Osteoblast (primary cell): ENCODE data around the gene TRIM29. TPM values are rescaled to one million over a fixed set of nuclear protein-coding genes. Genes with fewer than 3 reads are reported as not detected.

Experiments
- DNase-seq: peaks from one replicate; pipeline ENCODE4 v3.0.0; 2011; ENCODE audit warnings: low spot score, mixed read lengths; ENCODE audit not compliant: insufficient read length; ENCODE audit errors: missing footprints
- H2AFZ ChIP-seq: 2 replicates; pipeline ENCODE4 v1.6.0; 2011; ENCODE audit warnings: mild to moderate bottlenecking, low read length
- H3K27ac ChIP-seq: 2 replicates; pipeline ENCODE4 v1.5.1; 2011; ENCODE audit warnings: mild to moderate bottlenecking, low read depth, low read length, moderate library complexity
- H3K27me3 ChIP-seq: 2 replicates; pipeline ENCODE4 v1.6.0; 2012; ENCODE audit warnings: mild to moderate bottlenecking, control low read depth, inconsistent platforms, low read length, moderate library complexity; ENCODE audit not compliant: insufficient read depth
- H3K36me3 ChIP-seq: 2 replicates; pipeline ENCODE4 v1.5.1; 2011; ENCODE audit warnings: mild to moderate bottlenecking, low read length, control low read depth, moderate library complexity; ENCODE audit not compliant: insufficient read depth
- H3K4me1 ChIP-seq: 2 replicates; pipeline ENCODE4 v1.5.1; 2011; ENCODE audit warnings: mild to moderate bottlenecking, low read length, control low read depth, moderate library complexity; ENCODE audit not compliant: insufficient read depth
- H3K4me2 ChIP-seq: 2 replicates; pipeline ENCODE4 v1.6.0; 2011; ENCODE audit warnings: mild to moderate bottlenecking, low read length; ENCODE audit not compliant: insufficient read depth
- H3K4me3 ChIP-seq: fragments of 200-600 bp; sonication (generic); 3 replicates; pipeline ENCODE4 v1.5.1; 2012; ENCODE audit warnings: mild to moderate bottlenecking, low read length, inconsistent platforms; ENCODE audit not compliant: insufficient read depth
- H3K79me2 ChIP-seq: 2 replicates; pipeline ENCODE4 v1.6.0; 2012; ENCODE audit warnings: mild to moderate bottlenecking, low read length, control low read depth, inconsistent platforms; ENCODE audit not compliant: insufficient read depth
- H3K9me3 ChIP-seq: 2 replicates; pipeline ENCODE4 v1.5.1; 2011; ENCODE audit warnings: low read depth, low read length, control low read depth
- H4K20me1 ChIP-seq: 2 replicates; pipeline ENCODE4 v1.6.0; 2012; ENCODE audit warnings: mild to moderate bottlenecking, low read length, control low read depth; ENCODE audit not compliant: insufficient read depth
- CTCF ChIP-seq: IDR thresholded peaks from 2 replicates; pipeline ENCODE4 v1.5.1; 2011; ENCODE audit warnings: mild to moderate bottlenecking, low read depth, low read length, moderate library complexity; ENCODE audit errors: extremely low read depth
- total RNA-seq: library from RNA; depleted of rRNA; stranded (reverse); fragments of >200 nt; gene quantifications from 2 replicates; pipeline ENCODE4 v1.2.3, GENCODE V29; 2012

Gene TRIM29
- total RNA-seq, 1 donor, result 0.36 TPM

DNA sequence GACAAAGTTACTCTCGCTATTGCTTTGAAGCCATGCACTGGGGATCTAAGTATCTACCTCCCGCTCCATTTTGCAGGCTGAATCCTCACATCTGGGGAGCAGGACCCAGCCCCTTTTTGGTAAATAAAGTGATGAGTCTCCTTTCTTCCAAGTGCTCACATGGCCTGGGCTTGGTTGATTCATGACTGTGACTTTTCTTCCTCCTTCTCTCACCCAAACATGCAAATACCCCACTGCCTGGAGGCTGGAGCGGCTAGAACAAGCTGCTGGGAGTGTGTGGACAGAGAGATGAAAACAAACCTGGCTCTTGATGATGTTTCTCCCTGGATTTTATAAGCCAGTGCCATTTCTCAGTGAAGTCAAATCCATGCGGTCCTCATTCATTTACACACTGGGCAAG, 72.7 kb downstream of the TRIM29 start:
- H3K27me3 ChIP-seq, result peaks cover 9% of the 10 kb centered on the region
- no peaks in the 10 kb centered on the region for H3K4me1 ChIP-seq
- no peaks in the 10 kb centered on the region for H4K20me1 ChIP-seq
- TF ChIP-seq CTCF, result no peak
- no peaks in the 10 kb centered on the region for H3K79me2 ChIP-seq
- H3K27ac ChIP-seq, result no peak overlapping the region
- H3K9me3 ChIP-seq, result no peaks in the 10 kb centered on the region
- no peak overlapping the region for H3K4me2 ChIP-seq
- no peak overlapping the region for H3K4me3 ChIP-seq
- DNase-seq, result no peak
- no peak overlapping the region for H2AFZ ChIP-seq
- no peaks in the 10 kb centered on the region for H3K36me3 ChIP-seq

- H2AFZ ChIP-seq, result no peak overlapping the region
- no peaks in the 10 kb centered on the region for H3K4me1 ChIP-seq
- no peak overlapping the region for H3K27ac ChIP-seq
- no peaks in the 10 kb centered on the region for H3K36me3 ChIP-seq
- H3K27me3 ChIP-seq, result peaks cover 12% of the 10 kb centered on the region
- no peaks in the 10 kb centered on the region for H3K79me2 ChIP-seq
- TF ChIP-seq CTCF, result no peak
- no peak overlapping the region for H3K4me3 ChIP-seq
- DNase-seq, result no peak
- H3K4me2 ChIP-seq, result no peak overlapping the region
- H3K9me3 ChIP-seq, result no peaks in the 10 kb centered on the region
- H4K20me1 ChIP-seq, result no peaks in the 10 kb centered on the region
Observed at GRCh38 chr11:120064341-120064740, 73.6 kb downstream of the TRIM29 start.

DNA sequence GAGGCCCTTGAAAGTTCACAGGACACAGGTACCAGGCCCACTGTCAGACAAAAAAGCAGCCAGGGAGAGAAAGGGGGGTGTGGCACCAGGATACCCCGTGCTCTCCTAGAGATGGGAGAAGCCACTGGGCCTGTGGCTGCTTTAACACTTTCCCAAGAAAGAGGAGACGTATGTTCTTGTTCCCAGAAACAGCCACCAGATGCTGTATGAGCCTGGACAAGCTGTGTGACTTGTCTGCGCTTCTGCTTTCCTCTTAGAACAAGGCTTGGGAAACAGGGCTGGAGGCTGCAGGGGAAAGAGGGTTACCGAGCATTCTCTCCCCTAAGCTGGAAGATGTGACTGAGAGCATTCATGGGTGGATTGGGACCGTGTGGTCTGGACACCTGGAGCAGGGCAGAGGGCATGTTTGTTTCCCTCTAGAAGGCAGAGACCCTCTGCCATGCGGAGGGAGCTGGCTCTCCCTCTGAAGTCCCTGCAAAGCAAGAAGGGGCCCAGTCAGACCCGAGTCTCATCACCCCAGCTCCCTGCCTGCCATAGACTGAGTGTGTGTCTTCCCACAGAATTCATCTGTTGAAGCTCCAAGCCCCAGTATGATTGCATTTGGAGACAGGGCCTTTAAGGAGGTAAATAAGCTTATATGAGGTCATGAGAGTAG, 74.1 kb downstream of the TRIM29 start:
- DNase-seq, result no peak
- Histone ChIP-seq H2AFZ (no peak overlapping the region), H3K4me1 (no peaks in the 10 kb centered on the region)

GRCh38 chr11:120062561-120062930, 75.4 kb downstream of the TRIM29 start:
- H3K4me1 ChIP-seq, result no peaks in the 10 kb centered on the region
- H3K27me3 ChIP-seq, result peaks cover 12% of the 10 kb centered on the region

More for the DNA sequence above, 74.1 kb downstream of the TRIM29 start:
- H3K4me2 ChIP-seq, result no peak overlapping the region
- peaks cover 12% of the 10 kb centered on the region for H3K27me3 ChIP-seq
- no peak overlapping the region for H3K27ac ChIP-seq
- H3K36me3 ChIP-seq, result no peaks in the 10 kb centered on the region
- H3K9me3 ChIP-seq, result no peaks in the 10 kb centered on the region
- no peaks in the 10 kb centered on the region for H4K20me1 ChIP-seq
- TF ChIP-seq CTCF, result no peak
- H3K79me2 ChIP-seq, result no peaks in the 10 kb centered on the region
- H3K4me3 ChIP-seq, result no peak overlapping the region

More at GRCh38 chr11:120062561-120062930, 75.4 kb downstream of the TRIM29 start:
- no peaks in the 10 kb centered on the region for H3K9me3 ChIP-seq
- DNase-seq, result peak; percentile 50
- H4K20me1 ChIP-seq, result no peaks in the 10 kb centered on the region
- H3K36me3 ChIP-seq, result no peaks in the 10 kb centered on the region
- no peak overlapping the region for H3K4me3 ChIP-seq
- H3K27ac ChIP-seq, result no peak overlapping the region
- no peak overlapping the region for H2AFZ ChIP-seq
- H3K79me2 ChIP-seq, result no peaks in the 10 kb centered on the region
- H3K4me2 ChIP-seq, result no peak overlapping the region
- no peak for TF ChIP-seq CTCF
